PFSK-1 (cell line): Measurements from ENCODE around the gene CYTH4.

Source experiments
- FOXP2 ChIP-seq: optimal IDR thresholded peaks from 2 replicates; pipeline ENCODE3; 2011; ENCODE audit warnings: borderline replicate concordance, control low read depth, inconsistent platforms; ENCODE audit not compliant: insufficient read depth; ENCODE audit errors: extremely low read length, extremely low read depth
- POLR2AphosphoS5 ChIP-seq: IDR thresholded peaks from 2 replicates; pipeline ENCODE4 v1.6.1; 2012; ENCODE audit warnings: low read depth, mild to moderate bottlenecking, control low read depth, low read length, moderate library complexity
- SIN3A ChIP-seq: IDR thresholded peaks from 2 replicates; pipeline ENCODE4 v1.6.1; 2012; ENCODE audit warnings: mild to moderate bottlenecking, low read length, moderate library complexity, borderline replicate concordance; ENCODE audit not compliant: insufficient read depth
- TAF1 ChIP-seq: IDR thresholded peaks from 2 replicates; pipeline ENCODE4 v1.6.1; 2012; ENCODE audit warnings: low read length, control low read depth, borderline replicate concordance; ENCODE audit not compliant: insufficient read depth
- TF ChIP-seq, protein P1 (sequence below), 2 experiments: IDR thresholded peaks; 2 replicates each; pipeline versions ENCODE4 v1.6.1 to v1.8.0; 2011 to 2012; ENCODE audit warnings: low read depth in 2 of 2, low read length in 2 of 2, control low read depth in 1 of 2, inconsistent platforms in 1 of 2, mild to moderate bottlenecking in 1 of 2, moderate library complexity in 1 of 2; ENCODE audit not compliant: insufficient read depth in 1 of 2

The CYTH4 gene

DNA sequence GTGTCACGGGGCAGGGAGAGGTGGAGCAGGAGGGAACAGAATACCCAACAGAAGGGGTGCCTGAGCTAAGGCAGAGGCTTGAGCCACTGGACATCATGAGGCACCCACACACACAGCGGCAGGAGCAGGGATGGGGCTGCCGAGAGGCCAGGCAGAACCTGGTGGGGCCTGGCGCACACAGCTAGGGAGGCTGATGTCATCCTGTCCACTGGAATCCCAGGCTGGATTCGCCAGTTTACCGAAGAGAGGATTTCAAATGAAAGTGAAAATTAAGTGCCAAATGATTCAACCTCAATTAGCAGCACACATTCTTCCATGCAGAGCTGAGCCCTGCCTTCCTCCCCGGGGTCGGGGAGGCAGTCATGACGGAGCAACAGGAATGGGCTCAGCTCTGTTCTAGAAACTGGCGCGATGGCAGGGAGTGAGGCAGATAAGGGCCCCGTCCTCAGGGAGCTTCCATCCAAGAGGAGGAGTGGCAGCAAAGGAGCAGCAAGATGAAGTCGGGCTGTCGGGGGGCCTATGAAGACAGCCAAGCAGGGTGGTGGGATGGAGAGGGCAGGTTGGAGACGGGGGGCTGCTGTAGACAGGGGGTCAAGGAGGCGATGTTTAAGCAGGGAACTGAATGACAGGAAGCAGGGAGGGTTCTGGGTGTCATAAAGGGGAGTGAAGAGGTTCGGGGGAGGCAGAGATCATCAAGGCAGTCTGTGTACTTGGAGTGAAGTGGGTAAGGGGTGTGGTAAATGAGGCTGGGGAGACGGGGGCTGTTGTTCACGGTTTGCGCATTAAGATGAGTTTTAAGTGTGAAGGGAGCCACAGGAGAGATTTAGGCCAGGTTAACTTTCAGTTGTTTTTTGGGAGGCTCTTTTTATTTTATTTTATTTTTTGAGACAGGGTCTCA, 44.7 kb upstream of the CYTH4 start:
- TF ChIP-seq SIN3A = no peak
- TF ChIP-seq FOXP2 = no peak
- TF ChIP-seq, protein P1, sequence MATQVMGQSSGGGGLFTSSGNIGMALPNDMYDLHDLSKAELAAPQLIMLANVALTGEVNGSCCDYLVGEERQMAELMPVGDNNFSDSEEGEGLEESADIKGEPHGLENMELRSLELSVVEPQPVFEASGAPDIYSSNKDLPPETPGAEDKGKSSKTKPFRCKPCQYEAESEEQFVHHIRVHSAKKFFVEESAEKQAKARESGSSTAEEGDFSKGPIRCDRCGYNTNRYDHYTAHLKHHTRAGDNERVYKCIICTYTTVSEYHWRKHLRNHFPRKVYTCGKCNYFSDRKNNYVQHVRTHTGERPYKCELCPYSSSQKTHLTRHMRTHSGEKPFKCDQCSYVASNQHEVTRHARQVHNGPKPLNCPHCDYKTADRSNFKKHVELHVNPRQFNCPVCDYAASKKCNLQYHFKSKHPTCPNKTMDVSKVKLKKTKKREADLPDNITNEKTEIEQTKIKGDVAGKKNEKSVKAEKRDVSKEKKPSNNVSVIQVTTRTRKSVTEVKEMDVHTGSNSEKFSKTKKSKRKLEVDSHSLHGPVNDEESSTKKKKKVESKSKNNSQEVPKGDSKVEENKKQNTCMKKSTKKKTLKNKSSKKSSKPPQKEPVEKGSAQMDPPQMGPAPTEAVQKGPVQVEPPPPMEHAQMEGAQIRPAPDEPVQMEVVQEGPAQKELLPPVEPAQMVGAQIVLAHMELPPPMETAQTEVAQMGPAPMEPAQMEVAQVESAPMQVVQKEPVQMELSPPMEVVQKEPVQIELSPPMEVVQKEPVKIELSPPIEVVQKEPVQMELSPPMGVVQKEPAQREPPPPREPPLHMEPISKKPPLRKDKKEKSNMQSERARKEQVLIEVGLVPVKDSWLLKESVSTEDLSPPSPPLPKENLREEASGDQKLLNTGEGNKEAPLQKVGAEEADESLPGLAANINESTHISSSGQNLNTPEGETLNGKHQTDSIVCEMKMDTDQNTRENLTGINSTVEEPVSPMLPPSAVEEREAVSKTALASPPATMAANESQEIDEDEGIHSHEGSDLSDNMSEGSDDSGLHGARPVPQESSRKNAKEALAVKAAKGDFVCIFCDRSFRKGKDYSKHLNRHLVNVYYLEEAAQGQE (IDR thresholded peaks at IDR 0.05; ENCODE audit: insufficient read depth in 1 of 2, low read depth in 2 of 2, low read length in 2 of 2) = no peak
- no peak for TF ChIP-seq POLR2AphosphoS5
- no peak for TF ChIP-seq TAF1

DNA sequence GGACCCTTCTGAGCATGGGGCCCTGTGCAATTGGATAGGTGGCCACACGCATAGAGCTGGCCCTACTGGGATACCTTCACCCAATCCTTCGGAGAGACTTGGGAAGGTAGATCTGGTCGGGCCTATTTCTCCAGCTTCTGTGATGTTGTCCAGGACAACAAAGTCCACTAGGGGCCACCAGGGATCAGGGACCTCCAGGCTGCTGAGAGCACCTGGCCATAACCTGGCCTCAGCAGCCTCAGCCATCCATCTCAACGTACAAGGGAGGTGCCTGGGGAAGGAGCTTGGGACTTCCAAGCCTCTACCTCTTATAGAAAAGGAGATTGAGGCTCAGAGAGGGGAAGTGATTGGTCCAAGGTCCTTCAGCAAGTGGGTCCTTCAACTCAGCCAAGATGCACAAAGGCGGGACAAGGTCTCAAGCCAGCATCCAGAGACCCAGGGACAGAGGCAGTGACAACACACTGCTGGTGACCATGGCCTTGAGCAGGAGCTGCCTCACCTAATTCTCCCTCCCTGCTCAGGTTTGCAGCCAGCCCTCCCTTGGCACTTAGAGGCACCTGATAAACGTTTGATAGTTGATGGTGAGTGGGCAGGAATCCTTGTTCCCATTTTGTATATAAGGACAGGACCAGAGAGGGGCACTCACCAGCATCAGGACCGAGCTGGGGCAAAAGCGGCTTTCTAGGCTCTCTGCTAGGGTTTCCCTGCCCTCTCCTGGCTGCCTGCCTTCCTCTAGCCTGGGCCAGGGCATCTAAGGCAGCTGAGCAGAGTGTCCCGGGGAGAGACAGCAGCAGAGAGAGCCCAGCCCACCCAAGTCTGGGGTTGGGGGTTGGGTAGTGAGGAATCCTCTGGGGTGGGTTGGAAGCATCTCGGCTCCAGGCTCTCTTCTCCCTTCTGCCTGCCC, 42.7 kb upstream of the CYTH4 start:
- TF ChIP-seq SIN3A (no peak), POLR2AphosphoS5 (no peak), FOXP2 (no peak), TAF1 (no peak)
- TF ChIP-seq, protein P1 (IDR thresholded peaks at IDR 0.05; ENCODE audit: insufficient read depth in 1 of 2, low read depth in 2 of 2, low read length in 2 of 2) = no peak

DNA sequence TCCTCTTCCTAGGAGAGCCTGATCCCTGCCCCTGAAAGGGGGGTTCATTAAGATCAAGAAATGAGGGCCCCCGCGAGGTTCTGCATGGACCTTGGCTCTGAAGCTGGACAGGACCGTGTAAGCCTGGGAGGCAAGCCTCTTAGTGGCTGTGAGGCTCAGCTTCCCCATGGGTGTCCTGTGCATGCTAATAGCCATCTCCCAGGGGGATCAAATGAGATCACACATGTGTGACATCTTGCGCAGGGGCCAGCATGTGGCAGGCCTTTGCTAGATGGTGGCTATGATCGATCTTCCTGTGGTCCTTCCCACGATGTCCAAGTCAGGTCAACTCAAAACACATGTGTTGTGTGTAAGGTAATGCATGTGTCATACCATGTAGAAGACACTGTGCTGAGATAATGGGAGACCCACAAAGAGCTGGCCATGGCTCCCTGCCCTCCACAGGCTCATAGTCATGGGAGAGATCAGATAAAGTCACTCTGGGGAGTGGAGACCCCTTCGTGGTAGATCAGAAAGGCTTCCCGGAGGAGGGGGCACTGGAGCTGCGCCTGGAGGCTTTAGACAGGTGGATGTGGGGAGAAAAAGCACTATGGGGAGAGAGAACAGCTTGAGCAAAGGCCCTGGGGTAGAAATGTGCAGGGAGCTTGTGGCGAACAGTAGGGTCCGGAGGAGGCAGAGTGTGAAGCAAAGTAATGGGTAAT, 41.9 kb upstream of the CYTH4 start:
- TF ChIP-seq FOXP2 = no peak
- TF ChIP-seq, protein P1 (IDR thresholded peaks at IDR 0.05; ENCODE audit: insufficient read depth in 1 of 2, low read depth in 2 of 2, low read length in 2 of 2) = no peak

DNA sequence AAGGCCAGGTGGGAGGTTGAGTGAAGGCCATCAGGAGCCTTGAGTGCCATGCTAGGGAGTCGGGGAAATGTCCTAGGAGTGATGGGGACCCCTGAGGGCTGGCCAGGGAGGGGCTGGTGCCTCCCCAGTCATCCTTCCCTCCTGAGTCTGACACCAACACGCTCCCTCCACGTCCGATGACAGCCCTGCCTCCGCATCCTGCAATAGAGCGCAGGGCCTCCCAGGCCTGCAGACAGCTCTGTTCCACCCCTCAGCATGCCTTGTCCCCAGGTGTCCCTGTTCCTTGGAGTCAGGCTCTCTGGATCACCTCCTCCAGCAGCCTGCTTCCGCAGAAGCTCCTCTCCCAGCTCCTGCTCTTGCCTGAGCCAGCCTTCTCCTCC, 41.4 kb upstream of the CYTH4 start:
- TF ChIP-seq POLR2AphosphoS5 = no peak
- TF ChIP-seq FOXP2 = no peak
- TF ChIP-seq, protein P1 (IDR thresholded peaks at IDR 0.05; ENCODE audit: insufficient read depth in 1 of 2, low read depth in 2 of 2, low read length in 2 of 2) = no peak
- no peak for TF ChIP-seq SIN3A
- TF ChIP-seq TAF1 = no peak
